HUES48 (cell line): ENCODE data around the gene SATL1.
"Not testable (repeated sequence)": the region's sequence is repeated elsewhere in the genome, so short reads cannot be mapped to it uniquely, and the experiment has no call there.

Experiments used
- H3K27ac ChIP-seq: one replicate; pipeline ENCODE4 v1.7.0; 2013; ENCODE audit warnings: low read depth, low read length, inconsistent platforms
- H3K27me3 ChIP-seq: 2 replicates; pipeline ENCODE4 v1.6.1; 2013; ENCODE audit warnings: mild to moderate bottlenecking, low read length; ENCODE audit not compliant: control insufficient read depth, insufficient read depth
- H3K36me3 ChIP-seq: 2 replicates; pipeline ENCODE4 v1.6.1; 2013; ENCODE audit warnings: low read length; ENCODE audit not compliant: control insufficient read depth, insufficient read depth
- H3K4me1 ChIP-seq: 2 replicates; pipeline ENCODE4 v1.6.1; 2013; ENCODE audit warnings: mild to moderate bottlenecking, low read length; ENCODE audit not compliant: control insufficient read depth, insufficient read depth
- H3K4me3 ChIP-seq: 2 replicates; pipeline ENCODE4 v1.5.1; 2013; ENCODE audit warnings: mild to moderate bottlenecking, low read depth, low read length
- H3K9ac ChIP-seq: 2 replicates; pipeline ENCODE4 v1.6.1; 2013; ENCODE audit warnings: mild to moderate bottlenecking, low read depth, low read length, moderate library complexity
- H3K9me3 ChIP-seq: 2 replicates; pipeline ENCODE4 v1.6.1; 2013; ENCODE audit warnings: low read length; ENCODE audit not compliant: control insufficient read depth, insufficient read depth

SATL1 gene

GRCh38 chrX:85109235-85109634 is 134.3 kb downstream of the SATL1 start:
- Histone ChIP-seq H3K4me3 (no peak overlapping the region), H3K9ac (no peak overlapping the region), H3K36me3 (no peaks in the 10 kb centered on the region), H3K9me3 (peaks cover 21% of the 10 kb centered on the region), H3K27ac (no peak overlapping the region), H3K4me1 (no peaks in the 10 kb centered on the region), H3K27me3 (no peaks in the 10 kb centered on the region)

- Histone ChIP-seq H3K27ac (no peak overlapping the region), H3K27me3 (no peaks in the 10 kb centered on the region), H3K9me3 (peaks cover 16% of the 10 kb centered on the region), H3K4me3 (no peak overlapping the region), H3K4me1 (no peaks in the 10 kb centered on the region), H3K36me3 (no peaks in the 10 kb centered on the region), H3K9ac (no peak overlapping the region)
Measured at GRCh38 chrX:85108165-85108564, 135.4 kb downstream of the SATL1 start.

DNA sequence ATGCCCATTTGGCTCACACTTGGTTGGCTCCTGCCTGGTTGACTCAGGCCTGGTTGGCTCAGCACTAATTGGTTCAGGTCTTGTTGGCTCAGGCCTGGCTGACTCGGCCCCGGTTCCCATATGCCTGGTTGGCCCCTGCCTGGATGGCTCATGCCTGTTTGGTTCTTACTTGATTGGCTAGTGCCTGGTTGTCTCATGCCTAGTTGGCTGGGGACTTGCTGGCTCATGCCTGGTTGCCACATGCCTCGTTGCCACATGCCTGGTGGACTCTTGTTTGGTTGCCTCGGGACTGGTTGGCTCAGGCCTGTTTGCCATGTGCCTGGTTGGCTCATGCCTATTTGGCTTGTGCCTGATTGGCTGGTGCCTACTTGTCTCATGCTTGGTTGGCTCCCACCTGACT is 136.2 kb downstream of the SATL1 start:
- no peaks in the 10 kb centered on the region for H3K4me1 ChIP-seq
- H3K36me3 ChIP-seq, result no peaks in the 10 kb centered on the region
- H3K27ac ChIP-seq, result no peak overlapping the region
- H3K9ac ChIP-seq, result no peak overlapping the region
- no peak overlapping the region for H3K4me3 ChIP-seq
- no peaks in the 10 kb centered on the region for H3K27me3 ChIP-seq
- peaks cover 13% of the 10 kb centered on the region for H3K9me3 ChIP-seq

- no peak overlapping the region for H3K27ac ChIP-seq
- no peak overlapping the region for H3K9ac ChIP-seq
- peaks cover 10% of the 10 kb centered on the region; the same call in 1 of the 2 replicates for H3K36me3 ChIP-seq
- H3K4me1 ChIP-seq, result no peaks in the 10 kb centered on the region
- H3K4me3 ChIP-seq, result no peak overlapping the region
- no peaks in the 10 kb centered on the region for H3K27me3 ChIP-seq
- peaks cover 10% of the 10 kb centered on the region for H3K9me3 ChIP-seq
Measured at GRCh38 chrX:85089321-85089840, 154.2 kb downstream of the SATL1 start.

- Histone ChIP-seq H3K27me3 (no peaks in the 10 kb centered on the region), H3K4me3 (no peak overlapping the region), H3K4me1 (no peaks in the 10 kb centered on the region), H3K9me3 (peaks cover 7% of the 10 kb centered on the region), H3K9ac (no peak overlapping the region), H3K36me3 (peaks cover 7% of the 10 kb centered on the region; the same call in 1 of the 2 replicates), H3K27ac (no peak overlapping the region)
Measured at GRCh38 chrX:85084770-85085393, 158.7 kb downstream of the SATL1 start.

GRCh38 chrX:85077247-85077646 is 166.3 kb downstream of the SATL1 start:
- not testable (repeated sequence) for H3K4me1 ChIP-seq, H3K27ac ChIP-seq, H3K36me3 ChIP-seq, H3K27me3 ChIP-seq, H3K4me3 ChIP-seq, H3K9me3 ChIP-seq, H3K9ac ChIP-seq

- H3K9me3 ChIP-seq, result peaks cover 11% of the 10 kb centered on the region
- H3K4me1 ChIP-seq, result no peaks in the 10 kb centered on the region
- H3K4me3 ChIP-seq, result no peak overlapping the region
- no peaks in the 10 kb centered on the region for H3K27me3 ChIP-seq
- H3K36me3 ChIP-seq, result peaks cover 4% of the 10 kb centered on the region; the same call in 1 of the 2 replicates
- H3K9ac ChIP-seq, result no peak overlapping the region
- no peak overlapping the region for H3K27ac ChIP-seq
Measured at GRCh38 chrX:85065512-85066198, 177.9 kb downstream of the SATL1 start.

DNA sequence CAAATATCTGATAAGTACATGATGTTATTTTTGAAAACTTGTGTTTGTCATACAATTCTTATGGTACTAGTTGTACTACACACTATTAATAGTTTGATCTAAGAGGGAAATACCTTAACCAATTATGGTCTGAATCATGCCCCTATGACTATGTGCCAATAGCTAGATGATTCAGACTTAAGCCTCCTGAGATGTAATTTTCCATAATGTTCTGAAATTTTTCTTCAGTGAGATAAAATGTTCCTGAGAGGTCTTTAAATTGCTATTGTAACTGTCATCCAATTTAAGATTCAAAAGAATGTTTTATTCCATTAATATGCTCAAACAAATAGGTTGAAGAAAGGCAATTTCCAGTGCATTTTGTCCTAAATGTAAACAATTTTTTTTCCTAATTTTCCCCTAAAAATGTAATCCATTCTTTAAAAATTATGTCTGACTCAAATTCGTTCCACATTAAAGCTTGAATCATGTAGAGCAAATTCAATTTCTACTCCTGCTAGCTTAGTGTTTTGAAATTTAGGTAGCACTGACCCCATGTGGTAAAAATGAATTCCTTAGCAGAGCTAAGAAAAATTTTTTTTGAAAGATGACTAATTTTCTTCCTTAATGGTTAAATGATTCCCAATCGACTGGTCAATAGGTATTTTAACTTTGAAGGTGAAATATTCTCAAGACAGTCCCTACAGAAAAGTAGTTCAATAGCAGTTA is 190.8 kb downstream of the SATL1 start:
- H3K4me3 ChIP-seq, result no peak overlapping the region
- H3K27me3 ChIP-seq, result no peaks in the 10 kb centered on the region
- H3K9ac ChIP-seq, result no peak overlapping the region
- 0 out of 2 replicates have a peak, but pooled peaks cover 2% of the 10 kb centered on the region for H3K36me3 ChIP-seq
- H3K9me3 ChIP-seq, result peaks cover 12% of the 10 kb centered on the region; the same call in 1 of the 2 replicates
- H3K27ac ChIP-seq, result no peak overlapping the region
- H3K4me1 ChIP-seq, result no peaks in the 10 kb centered on the region

- H3K4me1 ChIP-seq, result no peaks in the 10 kb centered on the region
- H3K36me3 ChIP-seq, result 0 out of 2 replicates have a peak, but pooled peaks cover 2% of the 10 kb centered on the region
- no peaks in the 10 kb centered on the region for H3K27me3 ChIP-seq
- no peak overlapping the region for H3K4me3 ChIP-seq
- H3K9ac ChIP-seq, result no peak overlapping the region
- H3K9me3 ChIP-seq, result peaks cover 15% of the 10 kb centered on the region; the same call in 1 of the 2 replicates
- no peak overlapping the region for H3K27ac ChIP-seq
Measured at GRCh38 chrX:85052205-85052604, 191.4 kb downstream of the SATL1 start.

- Histone ChIP-seq H3K9ac (no peak overlapping the region), H3K36me3 (0 out of 2 replicates have a peak, but pooled peaks cover 2% of the 10 kb centered on the region), H3K27me3 (no peaks in the 10 kb centered on the region), H3K27ac (no peak overlapping the region), H3K9me3 (peaks cover 15% of the 10 kb centered on the region; the same call in 1 of the 2 replicates), H3K4me3 (no peak overlapping the region), H3K4me1 (no peaks in the 10 kb centered on the region)
Measured at GRCh38 chrX:85051627-85052026, 192.0 kb downstream of the SATL1 start.
